Midbrain (tissue), 1 donor: ENCODE measurements around the gene TTC36.
"Not testable (repeated sequence)": the region's sequence is repeated elsewhere in the genome, so short reads cannot be mapped to it uniquely, and the experiment has no call there.

Experiments used
- DNase-seq: peaks from one replicate; lab custom pipeline; 2025; lab: John Stamatoyannopoulos, UW

TTC36 gene

DNA sequence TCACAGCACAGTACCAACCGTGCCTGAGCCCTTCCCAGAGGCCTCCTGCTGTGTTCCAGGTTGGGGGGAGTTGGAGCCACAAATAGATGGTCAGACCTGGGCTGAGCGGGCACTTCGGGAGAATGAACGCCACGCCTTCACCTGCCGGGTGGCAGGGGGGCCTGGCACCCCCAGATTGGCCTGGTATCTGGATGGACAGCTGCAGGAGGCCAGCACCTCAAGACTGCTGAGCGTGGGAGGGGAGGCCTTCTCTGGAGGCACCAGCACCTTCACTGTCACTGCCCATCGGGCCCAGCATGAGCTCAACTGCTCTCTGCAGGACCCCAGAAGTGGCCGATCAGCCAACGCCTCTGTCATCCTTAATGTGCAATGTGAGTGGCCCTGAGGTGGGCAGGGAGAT, 4.8 kb downstream of the TTC36 start:
- DNase-seq, result no peak

DNA sequence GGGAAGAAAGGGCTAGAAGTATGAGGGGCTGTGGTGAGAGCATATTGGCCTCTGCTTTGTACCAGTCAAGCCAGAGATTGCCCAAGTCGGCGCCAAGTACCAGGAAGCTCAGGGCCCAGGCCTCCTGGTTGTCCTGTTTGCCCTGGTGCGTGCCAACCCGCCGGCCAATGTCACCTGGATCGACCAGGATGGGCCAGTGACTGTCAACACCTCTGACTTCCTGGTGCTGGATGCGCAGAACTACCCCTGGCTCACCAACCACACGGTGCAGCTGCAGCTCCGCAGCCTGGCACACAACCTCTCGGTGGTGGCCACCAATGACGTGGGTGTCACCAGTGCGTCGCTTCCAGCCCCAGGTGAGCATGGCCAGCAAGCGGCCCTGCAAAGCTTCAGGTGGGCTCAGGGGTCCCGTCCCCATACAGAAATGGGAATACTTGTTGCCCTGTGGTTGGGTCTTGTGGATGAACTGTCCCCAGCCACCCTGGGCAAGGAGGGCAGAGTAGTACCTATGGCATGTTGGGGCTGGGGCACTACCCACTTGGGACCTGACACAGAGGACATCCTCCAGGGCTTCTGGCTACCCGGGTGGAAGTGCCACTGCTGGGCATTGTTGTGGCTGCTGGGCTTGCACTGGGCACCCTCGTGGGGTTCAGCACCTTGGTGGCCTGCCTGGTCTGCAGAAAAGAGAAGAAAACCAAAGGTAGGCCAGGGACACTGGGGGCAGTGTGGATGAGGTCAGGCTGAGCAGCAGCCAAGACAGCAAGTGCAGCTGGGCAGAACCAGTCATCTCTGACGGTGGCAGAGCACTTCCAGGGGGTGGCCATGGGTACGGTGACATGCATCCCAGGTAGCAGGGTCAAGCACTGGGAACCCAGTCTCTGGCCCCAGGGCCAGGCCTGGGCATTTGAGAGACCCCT, 5.8 kb downstream of the TTC36 start:
- no peak for DNase-seq

DNA sequence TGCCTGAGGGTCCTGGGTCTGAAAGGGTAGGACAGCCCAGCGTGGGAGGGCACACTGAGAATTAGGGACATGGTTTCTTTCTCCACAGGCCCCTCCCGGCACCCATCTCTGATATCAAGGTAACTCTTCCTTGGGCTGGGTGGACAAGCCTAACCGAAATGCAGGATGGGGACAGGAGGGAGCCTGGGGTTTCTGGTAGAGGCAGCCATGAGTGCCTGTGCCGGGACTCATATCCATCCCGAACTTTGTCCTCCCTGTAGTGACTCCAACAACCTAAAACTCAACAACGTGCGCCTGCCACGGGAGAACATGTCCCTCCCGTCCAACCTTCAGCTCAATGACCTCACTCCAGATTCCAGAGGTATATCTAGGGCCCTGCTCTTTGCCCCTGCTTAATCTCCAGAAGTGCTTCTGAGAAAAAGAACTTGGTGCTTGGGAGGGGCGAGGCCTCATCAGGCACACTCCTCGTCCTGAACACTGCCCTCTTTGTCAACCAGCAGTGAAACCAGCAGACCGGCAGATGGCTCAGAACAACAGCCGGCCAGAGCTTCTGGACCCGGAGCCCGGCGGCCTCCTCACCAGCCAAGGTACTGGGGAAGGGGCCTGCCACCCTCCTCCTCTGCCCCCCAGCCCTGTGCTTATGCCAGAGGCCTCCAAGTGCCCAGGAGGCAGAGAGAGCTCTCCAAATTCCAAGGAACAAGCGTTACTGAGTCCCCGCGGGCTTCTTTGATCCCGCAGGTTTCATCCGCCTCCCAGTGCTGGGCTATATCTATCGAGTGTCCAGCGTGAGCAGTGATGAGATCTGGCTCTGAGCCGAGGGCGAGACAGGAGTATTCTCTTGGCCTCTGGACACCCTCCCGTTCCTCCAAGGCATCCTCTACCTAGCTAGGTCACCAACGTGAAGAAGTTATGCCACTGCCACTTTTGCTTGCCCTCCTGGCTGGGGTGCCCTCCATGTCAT, 6.8 kb downstream of the TTC36 start:
- peak; percentile 29 for DNase-seq

DNA sequence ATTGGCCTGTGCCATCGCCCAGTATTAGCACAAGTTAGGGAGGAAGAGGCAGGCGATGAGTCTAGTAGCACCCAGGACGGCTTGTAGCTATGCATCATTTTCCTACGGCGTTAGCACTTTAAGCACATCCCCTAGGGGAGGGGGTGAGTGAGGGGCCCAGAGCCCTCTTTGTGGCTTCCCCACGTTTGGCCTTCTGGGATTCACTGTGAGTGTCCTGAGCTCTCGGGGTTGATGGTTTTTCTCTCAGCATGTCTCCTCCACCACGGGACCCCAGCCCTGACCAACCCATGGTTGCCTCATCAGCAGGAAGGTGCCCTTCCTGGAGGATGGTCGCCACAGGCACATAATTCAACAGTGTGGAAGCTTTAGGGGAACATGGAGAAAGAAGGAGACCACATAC, 8.0 kb downstream of the TTC36 start:
- no peak for DNase-seq

DNA sequence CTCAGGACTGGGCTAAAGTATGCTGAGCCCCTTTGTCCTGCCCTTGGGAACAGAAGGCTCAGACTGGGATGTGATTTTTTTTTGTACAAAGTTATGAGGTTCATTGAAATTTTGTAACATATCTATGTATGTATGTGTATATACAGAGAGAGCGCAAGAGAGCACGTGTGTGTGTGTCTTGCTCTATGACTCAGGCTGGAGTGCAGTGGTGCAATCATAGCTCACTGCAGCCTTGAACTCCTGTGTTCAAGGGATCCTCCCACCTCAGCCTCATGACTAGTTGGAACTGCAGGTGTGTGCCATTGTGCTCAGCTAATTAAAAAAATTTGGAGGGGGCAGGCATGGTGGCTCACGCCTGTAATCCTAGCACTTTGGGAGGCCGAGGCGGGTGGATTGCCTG, 9.5 kb downstream of the TTC36 start:
- no peak for DNase-seq

DNA sequence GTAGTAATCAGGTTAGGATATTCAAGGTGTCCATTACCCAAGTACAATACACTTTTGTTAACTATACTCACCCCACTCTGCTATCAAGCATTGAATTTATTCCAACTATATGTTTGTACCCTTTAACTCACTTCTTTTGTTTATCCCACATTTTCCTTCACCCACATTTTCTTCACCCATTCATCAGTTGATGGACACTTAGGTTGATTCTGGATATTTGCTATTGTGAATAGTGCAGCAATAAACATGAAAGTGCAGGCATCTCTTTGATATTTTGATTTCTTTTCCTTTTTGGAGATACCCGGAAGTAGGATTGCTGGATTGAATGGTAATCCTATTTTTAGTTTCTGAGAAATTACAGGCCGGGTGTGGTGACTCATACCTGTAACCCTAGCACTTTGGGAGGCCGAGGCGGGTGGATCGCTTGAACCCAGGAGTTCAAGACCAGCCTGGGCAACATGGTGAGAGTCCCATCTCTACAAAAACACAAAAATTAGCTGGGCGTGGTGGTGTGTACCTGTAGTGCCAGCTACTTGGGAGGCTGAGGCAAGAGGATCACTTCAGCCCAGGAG, 10.2 kb downstream of the TTC36 start:
- DNase-seq, result no peak

DNA sequence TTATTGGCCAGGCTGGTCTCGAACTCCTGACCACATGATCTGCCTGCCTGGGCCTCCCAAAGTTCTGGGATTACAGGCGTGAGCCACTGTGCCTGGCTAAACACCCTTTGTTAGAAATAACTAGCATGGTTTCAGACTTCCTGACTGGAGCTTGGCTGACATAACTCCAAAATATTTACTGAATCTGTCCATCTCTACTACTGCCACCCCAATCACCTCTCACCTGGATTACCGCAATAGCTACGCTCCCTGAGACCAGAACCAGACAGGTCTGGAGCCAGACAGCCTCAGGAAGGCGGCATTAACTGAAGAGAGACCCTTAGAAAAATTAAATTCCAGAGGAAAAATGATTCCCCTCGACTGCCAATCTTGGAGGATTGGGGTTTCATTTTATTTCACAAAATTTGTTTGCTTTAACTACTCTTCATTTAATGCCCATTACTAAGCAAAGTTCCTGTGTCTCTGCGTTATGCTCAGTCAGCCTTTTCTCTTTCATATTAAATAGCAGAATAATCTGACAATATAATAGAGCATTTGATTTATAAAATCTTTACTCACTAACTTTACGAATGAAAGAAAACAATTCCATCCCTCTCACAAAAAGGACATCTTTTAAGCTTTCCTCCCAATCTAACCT, 16.9 kb downstream of the TTC36 start:
- no peak for DNase-seq

DNA sequence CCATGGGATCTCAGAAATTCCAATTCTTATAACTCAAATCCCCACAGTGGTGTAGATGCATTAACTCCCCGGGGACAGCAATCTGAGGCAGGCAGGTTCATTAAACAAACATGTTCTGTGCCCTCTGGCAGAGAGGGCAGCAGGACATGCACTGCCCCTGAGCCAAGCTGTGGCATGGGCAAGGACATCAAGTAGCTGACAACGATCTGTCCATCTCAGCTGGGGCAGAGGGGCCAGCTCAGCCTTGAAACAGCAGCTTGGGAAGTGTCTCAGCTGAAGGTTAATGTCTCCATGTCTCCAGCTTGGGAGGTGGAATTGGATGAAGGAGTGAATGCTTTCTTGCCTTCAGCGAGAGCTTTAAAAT, 17.4 kb downstream of the TTC36 start:
- no peak for DNase-seq

DNA sequence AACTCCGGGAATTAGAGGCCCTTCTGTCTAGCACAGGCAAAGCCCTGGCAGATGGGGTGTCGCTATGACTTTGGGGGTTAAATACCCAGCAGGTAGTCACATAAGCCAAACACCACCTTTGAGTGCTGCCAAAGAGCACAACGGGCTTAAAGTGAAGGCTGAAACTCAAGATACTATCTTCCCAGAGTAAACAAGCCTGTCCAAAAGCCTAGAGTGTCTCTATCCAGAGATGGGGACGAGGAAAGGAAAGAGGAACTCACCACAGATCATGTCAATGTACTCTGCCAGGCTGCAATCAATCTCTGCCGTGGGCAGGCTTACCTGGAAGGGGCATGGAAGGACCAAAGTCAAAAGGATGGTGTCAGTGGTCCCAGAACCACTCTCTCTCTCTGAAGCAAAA, 18.3 kb downstream of the TTC36 start:
- DNase-seq, result no peak

DNA sequence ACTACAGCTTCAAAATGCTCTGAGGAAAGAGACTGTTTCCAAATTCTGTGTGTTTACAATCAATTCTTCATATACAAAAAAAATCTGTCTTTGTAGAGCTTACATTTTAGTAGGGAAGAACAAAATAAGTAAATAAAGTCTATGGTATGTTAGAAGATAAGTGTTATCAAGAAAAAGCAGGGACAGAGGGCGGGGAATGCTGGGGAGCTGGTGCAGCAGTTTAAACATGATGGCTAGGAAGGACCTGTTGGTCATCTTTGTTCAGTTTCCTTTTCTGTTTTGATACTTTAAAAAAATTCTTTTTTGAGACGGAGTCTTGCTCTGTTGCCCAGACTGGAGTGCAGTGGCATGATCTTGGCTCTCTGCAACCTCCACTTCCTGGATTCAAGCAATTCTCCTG, 19.9 kb downstream of the TTC36 start:
- DNase-seq, result no peak

DNA sequence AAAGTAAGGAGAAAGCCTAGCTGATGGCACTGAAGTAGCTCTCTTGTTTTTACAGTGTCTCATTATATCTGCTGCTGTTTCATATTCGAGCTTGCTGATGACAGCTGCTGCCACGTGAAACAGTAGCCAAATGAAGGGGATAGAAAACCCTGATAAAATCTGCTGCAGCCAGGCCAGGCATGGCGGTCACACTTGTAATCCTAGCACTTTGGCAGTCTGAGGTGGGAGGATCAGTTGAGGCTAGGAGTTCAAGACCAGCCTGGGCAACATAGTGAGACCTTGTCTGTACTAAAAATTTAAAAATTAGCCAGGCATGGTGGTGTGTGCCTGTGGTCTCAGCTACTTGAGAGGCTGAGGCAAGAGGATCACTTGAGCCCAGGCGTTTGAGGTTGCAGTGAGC, 25.1 kb downstream of the TTC36 start:
- DNase-seq, result no peak

DNA sequence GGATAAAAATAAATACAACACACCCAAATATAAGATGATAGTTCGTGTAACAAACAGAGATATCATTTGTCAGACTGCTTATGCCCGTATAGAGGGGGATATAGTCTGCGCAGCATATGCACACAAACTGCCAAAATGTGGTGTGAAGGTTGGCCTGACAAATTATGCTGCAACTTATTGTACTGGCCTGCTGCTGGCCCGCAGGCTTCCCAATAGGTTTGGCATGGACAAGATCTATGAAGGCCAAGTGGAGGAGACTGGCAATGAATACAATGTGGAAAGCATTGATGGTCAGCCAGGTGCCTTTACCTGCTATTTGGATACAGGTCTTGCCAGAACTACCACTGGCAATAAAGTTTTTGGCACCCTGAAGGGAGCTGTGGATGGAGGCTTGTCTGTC, 33.5 kb downstream of the TTC36 start:
- DNase-seq, result no peak

DNA sequence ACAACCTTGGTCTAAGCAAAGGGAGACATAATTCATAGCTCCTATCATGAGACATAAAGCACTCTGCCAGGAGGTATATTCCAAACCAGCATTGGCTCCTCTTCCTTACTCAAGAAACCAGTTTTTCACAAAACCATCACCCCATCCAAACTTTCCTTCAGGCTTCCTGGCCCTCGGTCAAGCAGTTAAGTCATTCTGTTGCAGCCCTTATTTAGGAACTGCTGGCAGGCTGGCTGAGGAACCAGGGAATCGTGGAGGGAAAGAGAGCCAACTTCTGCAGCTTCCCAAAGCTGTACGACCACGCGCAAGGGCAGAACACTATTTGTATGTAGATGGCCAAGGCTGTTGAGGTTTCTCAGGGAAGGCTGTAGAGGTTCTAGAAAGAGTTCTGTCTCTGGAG, 37.8 kb downstream of the TTC36 start:
- DNase-seq, result no peak

DNA sequence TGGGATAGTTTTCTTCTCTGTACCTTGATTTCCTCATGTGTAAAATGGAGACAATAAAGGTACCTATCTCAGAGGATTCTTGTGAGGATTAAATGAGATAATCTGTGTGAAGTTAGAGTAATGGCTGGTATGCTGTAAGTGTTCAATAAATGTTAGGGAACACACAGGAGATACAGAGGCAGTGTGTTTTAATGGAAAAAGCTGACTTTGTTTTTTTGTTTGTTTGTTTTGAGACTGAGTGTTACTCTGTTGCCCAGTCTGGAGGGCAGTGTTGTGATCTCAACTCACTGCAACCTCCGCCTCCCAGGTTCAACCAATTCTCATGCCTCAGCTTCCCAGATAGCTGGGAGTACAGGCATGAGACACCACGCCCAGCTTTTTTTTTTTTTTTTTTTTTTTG, 42.4 kb downstream of the TTC36 start:
- DNase-seq, result no peak

DNA sequence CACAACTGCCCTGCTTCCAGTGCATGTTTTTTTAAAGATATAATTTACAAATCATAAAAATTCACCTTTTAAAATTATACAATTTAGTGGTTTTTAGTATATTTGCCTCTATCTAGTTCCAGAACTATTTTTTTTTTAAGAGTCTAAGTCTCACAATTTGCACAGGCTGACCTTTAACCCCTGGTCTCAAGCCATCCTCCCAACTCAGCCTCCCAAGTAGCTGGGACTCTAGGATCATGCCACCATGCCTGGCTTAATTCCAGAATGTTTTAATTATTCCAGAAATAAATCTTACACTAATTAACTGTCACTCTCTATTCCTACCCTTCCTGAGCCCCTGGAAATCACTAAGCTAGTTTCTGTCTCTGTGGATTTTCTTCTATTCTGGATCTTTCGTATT, 43.5 kb downstream of the TTC36 start:
- no peak for DNase-seq

DNA sequence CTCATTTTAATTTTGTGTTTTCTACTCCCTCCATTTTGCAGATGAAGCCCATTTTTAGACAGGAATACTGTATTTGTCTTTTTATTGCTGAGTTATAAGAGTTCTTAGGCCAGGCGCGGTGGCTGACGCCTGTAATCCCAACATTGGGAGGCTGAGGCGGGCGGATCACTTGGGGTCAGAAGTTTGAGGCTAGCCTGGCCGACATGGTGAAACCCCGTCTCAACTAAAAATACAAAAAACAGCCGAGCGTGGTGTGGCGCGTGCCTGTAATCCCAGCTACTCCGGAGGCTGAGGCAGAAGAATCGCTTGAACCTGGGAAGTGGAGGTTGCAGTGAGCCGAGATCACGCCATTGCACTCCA, 44.4 kb downstream of the TTC36 start:
- DNase-seq, result not testable (repeated sequence)

DNA sequence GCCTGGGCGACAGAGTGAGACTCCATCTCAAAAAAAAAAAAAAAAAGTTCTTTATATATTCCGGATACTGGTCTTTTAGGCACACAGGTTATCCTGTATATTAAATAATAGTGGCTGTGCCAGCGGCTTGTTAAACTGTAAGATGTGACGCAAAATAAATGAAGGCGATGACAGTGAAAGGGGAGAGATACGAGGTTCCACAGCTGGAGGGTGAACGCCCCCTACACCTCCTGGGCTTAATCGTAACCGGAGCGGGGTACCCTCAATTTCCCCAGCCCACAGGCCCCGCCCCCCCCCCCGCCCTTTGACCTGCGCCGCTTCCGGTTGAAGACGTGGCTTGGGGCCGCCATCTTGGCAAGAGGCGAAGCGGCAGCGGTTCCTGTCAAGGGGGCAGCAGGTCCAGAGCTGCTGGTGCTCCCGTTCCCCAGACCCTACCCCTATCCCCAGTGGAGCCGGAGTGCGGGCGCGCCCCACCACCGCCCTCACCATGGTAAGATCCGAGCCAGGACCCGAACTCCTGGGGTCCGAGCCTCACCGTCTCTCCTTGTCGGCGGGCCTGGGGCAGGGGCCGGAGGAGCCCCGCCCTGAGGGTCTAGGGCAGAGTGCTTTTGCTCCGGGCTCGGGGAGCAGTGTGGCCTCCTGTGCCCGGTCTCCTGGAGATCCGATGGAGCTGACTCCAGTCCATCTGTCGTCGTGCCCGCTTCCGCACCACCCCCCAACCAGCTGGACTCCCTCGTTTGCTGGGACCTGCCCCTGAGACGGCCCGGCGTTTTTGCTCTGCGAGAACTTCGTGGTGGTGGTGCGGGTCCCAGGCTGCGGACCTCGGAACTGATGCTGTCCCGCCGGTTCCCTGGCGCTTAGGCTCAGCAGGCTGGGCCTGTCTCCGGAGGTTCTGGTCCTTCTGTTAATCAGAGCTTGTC, 45.0 kb downstream of the TTC36 start, which contains the start of gene ARCN1:
TSS of gene ARCN1 (plus strand) at position 349 of the 920 bp plus-strand sequence. CDS start at position 488, 139 bp downstream.
- DNase-seq, result peak; percentile 69

DNA sequence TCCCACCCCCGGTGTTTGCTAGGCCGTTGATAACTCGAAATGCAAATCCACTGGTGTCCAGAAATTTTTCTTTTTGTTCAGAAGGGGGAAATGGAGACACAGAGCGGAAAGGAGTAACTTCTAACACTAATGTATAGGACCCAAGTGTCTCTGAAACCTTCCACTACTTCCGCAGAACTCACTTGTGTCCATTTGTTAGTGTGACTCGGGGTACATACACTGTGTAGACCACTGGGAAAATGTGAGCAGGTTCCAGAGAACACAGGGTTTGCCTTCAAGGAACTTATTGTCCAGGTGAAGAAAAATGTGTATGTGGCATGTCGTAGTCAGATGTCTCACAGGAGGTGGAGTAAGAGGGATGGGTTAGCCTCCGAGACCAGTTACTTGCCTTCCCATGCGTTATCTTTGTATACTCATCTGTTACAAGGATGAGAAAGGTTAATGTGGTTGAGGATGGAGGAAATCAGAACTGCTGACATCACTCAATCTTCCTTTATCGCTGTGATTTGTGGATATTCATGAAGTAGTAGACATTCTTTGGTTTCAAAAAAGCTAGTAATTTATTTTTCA, 45.8 kb downstream of the TTC36 start:
- DNase-seq, result no peak

DNA sequence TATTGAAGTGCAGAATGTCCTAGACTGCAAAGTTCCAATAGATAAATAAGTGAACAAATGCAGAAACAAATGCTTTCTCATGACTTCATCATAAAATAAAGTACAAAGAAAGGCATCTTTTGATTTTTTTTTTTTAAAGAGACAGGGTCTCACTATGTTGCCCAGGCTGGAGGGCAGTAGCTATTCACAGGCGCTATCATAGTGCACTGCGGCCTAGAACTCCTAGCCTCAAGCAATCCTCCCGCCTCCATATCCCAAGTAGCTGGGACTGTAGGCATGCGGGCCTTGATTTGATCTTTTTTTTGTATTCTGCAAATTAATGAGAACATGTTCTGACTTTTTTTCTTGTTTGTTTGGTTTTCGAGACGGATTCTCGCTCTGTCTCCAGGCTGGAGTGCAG, 47.4 kb downstream of the TTC36 start:
- DNase-seq, result no peak

DNA sequence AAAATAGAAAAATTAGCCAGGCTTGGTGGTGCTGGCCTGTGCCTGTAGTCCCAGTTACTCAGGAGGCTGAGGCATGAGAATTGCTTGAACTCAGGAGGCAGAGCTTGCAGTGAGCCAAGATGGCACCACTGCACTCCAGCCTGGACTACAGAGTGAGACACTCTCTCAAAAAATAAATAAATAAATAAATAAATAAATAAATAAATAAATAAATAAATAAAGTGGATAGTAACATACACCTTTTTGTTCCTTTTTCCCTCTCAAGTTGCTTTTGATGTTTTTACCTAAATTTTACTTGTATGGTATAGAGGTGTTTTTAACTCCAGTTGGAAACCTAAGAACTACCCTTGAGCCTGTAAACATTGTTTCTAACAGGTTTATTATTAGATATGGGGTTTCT, 50.7 kb downstream of the TTC36 start:
- not testable (repeated sequence) for DNase-seq
